ENCODE data around the gene CD79A.
A peak's percentile ranks its signal among the peaks of the same experiment; 100 is the strongest.

Gene CD79A

GRCh38 chr19:41876847-41877832 lies at the start of gene CD79A:
Gene CD79A, plus strand, starts transcription at chr19:41877279. Its CDS starts 26 bp downstream, at chr19:41877305.
- DNase-seq (ENCODE audit: low read depth): no peak

GRCh38 chr19:41837981-41838708 lies 38.9 kb upstream of the CD79A start:
- DNase-seq (ENCODE audit: low read depth): no peak

GRCh38 chr19:41839211-41839610 lies 37.9 kb upstream of the CD79A start:
- DNase-seq (ENCODE audit: low read depth): no peak

DNA sequence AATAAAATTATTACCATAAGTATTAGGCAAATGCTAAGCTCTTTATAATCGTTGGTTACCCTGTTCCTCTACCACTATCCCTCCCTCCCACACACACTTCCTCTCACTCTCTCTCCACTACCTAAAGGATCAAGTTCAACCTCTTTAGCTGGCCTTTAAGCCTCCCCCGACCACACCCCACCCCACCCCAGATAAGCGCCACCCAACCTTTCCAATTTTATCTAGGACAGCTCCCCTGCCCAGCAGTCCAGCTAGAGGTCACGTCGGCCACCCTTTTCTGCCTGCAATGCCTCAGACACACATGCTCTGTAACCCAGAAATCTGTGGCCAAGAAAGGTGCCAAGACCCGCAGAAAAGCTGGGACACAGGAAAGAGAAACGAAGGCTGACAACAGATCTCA lies 33.7 kb upstream of the CD79A start:
- no peak for DNase-seq (ENCODE audit: low read depth)

- no peak for DNase-seq (ENCODE audit: low read depth)
These were observed 32.5 kb upstream of the CD79A start, which contains the start of gene LYPD4 for GRCh38 chr19:41844601-41845000. Gene LYPD4, minus strand, starts transcription at chr19:41844683. Its CDS starts 5,398 bp downstream, at chr19:41839285.

DNA sequence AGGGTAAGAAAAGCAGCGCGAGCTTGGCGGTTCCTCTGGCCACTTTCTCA lies 32.3 kb upstream of the CD79A start, which contains the start of gene DMRTC2:
Gene DMRTC2 (plus strand): TSS at position 42 of the 50 bp plus-strand sequence. CDS start 2,387 bp downstream, outside the sequence.
- no peak for DNase-seq (ENCODE audit: low read depth)

GRCh38 chr19:41845051-41845590 lies 32.0 kb upstream of the CD79A start:
- DNase-seq (ENCODE audit: low read depth): no peak

GRCh38 chr19:41847351-41848105 lies 29.6 kb upstream of the CD79A start:
- no peak for DNase-seq (ENCODE audit: low read depth)

GRCh38 chr19:41848666-41849065 lies 28.4 kb upstream of the CD79A start:
- DNase-seq (ENCODE audit: low read depth): no peak

DNA sequence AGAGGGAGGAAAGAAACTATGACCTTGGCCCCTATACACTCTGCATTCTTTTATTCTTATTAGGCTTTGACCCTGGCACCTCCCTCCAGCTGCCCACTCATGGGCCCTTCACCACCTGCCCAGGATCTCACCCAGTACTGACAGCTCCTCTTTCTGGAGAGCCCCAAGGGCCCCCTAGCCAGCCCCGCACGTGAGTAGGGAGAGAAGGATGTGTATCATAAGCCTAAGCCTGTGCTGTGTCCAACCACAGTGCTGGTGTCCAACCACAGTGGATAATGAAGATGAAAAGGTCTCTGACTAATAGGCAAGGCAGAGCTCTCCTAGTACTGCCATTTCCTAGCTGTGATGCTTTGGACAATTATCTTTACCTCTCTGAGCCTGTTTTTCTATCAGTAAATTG lies 28.0 kb upstream of the CD79A start:
- no peak for DNase-seq (ENCODE audit: low read depth)

GRCh38 chr19:41850381-41850780 lies 26.7 kb upstream of the CD79A start:
- no peak for DNase-seq (ENCODE audit: low read depth)

DNA sequence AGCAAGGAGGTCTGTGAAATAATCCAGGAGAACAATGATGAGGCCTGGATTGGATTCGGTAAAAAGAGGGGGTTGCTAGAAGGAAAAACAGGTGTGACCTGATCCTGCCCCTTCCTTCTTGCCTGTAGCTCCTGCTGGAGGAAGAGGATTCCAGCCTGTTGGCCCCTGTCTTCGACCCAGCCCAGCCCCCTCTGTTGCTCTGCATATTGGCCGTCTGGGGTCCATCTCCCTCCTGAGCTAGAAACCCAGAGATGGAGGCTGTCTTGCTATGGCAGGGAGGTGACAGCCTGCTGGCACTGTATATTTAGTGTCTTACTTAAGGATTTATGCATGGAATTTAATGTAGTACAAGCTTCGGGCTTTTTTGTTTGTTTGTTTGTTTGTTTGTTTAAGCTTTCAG lies 25.6 kb upstream of the CD79A start:
- DNase-seq (ENCODE audit: low read depth): no peak

DNA sequence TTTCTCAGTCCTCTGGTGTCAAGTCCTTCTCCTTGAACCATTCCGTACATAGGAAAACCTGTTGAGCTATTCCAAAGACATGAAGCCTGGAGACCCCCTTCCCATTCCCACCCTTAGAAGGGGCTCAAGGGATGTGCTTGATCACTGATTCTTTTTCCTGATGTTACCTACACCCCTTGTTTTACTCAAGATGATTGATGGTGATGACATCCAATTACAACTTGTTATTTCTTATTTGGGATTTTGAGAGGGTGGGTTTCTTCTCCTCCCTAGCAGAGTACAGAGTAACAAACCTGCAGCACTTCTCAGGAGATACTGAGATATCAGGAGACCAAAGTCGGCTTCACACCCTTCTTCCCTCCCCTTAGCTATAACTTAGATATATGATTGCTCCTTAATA lies 23.7 kb upstream of the CD79A start:
- no peak for DNase-seq (ENCODE audit: low read depth)

- no peak for DNase-seq (ENCODE audit: low read depth)
These were observed 23.3 kb upstream of the CD79A start for GRCh38 chr19:41853768-41854167.

DNA sequence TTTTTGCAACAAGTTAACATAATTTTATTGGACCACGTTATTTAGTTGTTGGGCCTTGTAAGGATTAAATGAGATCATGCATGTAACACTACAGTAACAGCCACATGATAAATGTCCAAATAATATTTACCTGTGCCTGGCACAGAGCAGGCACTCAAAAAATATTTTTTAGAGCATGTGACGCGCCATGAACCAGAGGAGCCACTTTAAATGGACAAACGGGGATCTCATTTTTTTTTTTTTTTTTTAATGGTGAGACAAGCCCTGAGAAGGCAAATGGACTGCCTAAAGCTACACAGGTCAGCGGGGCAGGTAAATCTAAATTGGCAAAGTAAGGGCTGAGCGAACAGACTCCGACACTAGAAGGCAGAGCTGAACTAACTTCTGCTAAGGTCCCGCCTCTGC lies 17.9 kb upstream of the CD79A start:
- no peak for DNase-seq (ENCODE audit: low read depth)

- peak; percentile 96 for DNase-seq (ENCODE audit: low read depth)
These were observed 17.3 kb upstream of the CD79A start, which contains the start of gene RPS19 for GRCh38 chr19:41859618-41860418. Gene RPS19, plus strand, starts transcription at chr19:41860255. Its CDS starts 520 bp downstream, at chr19:41860775.

DNA sequence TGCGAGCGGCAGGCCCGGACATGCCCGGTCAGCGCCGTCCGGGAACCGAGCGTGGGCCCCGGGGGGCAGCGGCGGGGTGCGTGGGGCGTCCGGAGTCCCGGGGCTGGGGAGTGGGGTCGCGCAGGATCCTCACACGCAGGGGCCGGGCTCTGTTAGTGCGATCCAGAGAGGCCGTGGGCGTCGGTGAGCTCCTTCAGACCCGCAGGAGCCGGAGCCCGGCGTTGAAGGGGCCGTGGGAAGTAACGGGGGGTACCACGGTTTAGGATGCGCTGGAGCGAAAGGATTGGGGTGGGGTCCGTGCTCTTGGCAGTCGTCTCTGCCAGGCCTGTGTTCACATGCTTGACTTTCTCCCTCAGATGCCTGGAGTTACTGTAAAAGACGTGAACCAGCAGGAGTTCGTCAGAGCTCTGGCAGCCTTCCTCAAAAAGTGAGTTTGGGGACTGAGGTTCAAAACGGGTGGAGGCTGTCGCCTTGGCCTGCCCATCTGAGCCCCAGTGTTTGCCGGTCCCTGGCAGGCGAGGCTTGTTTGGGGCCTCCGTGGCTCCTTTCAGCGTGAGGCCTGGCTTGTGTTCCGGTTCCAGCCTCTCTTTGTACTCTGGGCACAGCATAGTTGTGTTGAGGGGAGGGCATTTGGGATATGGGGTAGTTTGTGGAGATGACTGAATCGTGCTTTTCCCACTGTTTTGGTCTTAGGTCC lies 16.5 kb upstream of the CD79A start:
- DNase-seq (ENCODE audit: low read depth): no peak

GRCh38 chr19:41861116-41861768 lies 15.8 kb upstream of the CD79A start:
- no peak for DNase-seq (ENCODE audit: low read depth)

DNA sequence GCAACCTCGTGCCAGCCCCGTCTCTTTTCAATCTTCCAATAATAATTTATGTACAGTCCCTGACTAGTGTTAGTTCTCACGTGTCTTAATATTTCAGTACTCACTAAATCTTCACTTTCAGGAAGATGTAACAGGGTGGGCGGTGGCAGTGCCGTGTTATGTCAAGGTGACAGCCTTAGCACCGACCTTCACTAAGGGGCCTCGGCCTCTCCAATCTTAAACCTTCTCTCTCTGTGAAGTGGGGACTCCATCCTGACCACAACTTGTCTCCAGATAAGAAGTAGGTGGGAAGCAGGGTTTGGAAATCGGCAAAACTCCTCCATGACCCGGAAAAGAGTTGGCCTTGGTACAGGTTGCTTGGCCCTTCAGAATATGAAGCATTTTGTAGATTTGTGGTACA lies 15.2 kb upstream of the CD79A start:
- no peak for DNase-seq (ENCODE audit: low read depth)

DNA sequence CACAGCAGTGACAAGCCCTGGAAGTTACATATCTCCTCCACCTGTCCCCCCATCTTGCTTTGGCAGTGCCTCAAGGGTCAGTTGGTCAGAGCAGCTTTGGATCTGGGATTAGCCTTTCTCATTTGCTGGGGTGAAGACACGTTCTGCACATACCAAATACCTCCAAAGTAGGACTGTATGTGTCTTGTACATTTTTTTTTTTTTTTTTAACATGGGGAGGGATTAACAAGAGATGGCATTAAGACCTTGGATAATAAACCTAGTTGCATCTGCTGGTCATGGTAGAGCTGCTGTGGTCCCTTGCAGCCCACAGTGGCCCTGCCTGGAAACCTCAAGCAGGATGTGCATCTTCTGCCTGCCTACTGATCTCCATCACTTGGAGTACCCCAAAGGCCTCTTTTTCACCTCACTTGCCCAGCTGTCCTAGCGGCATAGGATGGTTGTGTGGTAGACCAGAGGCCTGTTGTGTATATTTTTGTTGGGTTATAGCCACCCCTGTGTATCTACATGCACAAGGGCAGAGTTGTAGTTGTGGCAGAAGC lies 14.6 kb upstream of the CD79A start:
- DNase-seq (ENCODE audit: low read depth): no peak

Measured in HS-5 (cell line).